ES-I3 (cell line): ENCODE measurements around the gene APOBEC3B.
"Not testable (repeated sequence)": the region's sequence is repeated elsewhere in the genome, so short reads cannot be mapped to it uniquely, and the experiment has no call there.

Experiments
- H3K36me3 ChIP-seq: 2 replicates; pipeline ENCODE4 v1.6.1; 2013; ENCODE audit warnings: mild to moderate bottlenecking, low read length, control low read depth, moderate library complexity; ENCODE audit not compliant: insufficient read depth
- H3K4me1 ChIP-seq: 2 replicates; pipeline ENCODE4 v1.6.1; 2013; ENCODE audit warnings: mild to moderate bottlenecking, control low read depth, low read length; ENCODE audit not compliant: insufficient read depth
- H3K9ac ChIP-seq: 2 replicates; pipeline ENCODE4 v1.6.1; 2013; ENCODE audit warnings: low read depth, mild to moderate bottlenecking, low read length, moderate library complexity
- H3K9me3 ChIP-seq: 2 replicates; pipeline ENCODE4 v1.6.1; 2013; ENCODE audit warnings: mild to moderate bottlenecking, low read length, moderate library complexity; ENCODE audit not compliant: control insufficient read depth, insufficient read depth

APOBEC3B gene

DNA sequence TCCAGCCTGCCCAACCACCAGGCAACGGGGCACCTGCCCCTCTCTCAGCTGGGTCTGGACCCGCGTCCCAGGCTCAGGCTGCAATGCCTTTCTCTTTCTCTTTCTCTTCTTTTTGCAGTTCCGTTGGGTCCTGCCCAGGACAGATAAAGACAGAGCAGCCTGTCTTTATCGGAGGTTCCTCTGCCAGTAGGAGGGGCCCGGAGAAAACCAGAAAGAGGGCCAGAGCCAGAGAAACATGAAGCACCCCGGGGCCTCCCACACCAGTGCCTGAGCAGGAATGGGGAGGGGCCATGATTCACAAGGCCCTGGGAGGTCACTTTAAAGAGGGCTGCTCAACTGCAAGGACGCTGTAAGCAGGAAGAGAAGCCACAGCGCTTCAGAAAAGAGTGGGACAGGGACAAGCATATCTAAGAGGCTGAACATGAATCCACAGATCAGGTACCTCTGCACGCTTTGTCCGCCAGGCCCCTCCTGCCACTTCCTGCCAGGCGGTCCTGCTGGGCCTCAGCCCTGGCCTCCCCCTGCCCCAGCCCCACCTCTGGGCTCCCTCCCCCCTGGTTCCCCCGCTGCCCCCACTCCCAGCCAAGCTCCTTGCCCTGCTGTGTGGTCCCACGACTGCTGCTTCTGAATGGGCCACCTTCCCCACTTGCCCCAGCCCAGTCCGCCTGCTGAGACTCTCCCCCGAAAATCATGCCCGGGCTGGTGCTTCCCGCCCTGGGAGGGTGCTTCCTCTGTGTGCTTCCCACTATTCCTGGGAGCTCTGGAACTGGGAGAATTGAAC is 32.0 kb downstream of the APOBEC3B start, which contains the start of gene APOBEC3C:
Gene APOBEC3C, plus strand, starts transcription at position 316 of the 781 bp plus-strand sequence. Its CDS starts 106 bp downstream, at position 422.
- Histone ChIP-seq H3K9me3 (no peaks in the 10 kb centered on the region), H3K36me3 (no peaks in the 10 kb centered on the region), H3K9ac (peak within 1 kb of the TSS; percentile 60), H3K4me1 (peaks cover 14% of the 10 kb centered on the region)

DNA sequence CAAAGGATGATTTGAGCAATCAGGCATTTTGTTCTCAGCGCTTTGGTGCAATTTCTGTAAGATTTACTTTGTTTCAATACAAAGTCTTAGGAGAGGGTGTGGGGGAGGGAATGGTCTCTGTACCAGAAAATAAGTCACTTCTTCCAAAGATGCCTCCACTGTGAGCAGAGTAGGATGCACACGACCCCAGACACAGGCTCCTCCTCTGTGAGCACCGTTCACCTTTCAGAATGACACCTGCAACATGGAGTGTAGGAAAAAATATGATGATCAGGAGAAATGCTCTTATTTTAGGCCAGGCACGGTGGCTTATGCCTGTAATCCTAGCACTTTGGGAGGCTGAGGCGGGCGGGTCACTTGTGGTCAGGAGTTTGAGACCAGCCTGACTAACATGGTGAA is 32.6 kb downstream of the APOBEC3B start:
- peaks cover 14% of the 10 kb centered on the region for H3K4me1 ChIP-seq
- H3K9me3 ChIP-seq, H3K36me3 ChIP-seq: not testable (repeated sequence)
- peak overlapping the region; percentile 60 for H3K9ac ChIP-seq

DNA sequence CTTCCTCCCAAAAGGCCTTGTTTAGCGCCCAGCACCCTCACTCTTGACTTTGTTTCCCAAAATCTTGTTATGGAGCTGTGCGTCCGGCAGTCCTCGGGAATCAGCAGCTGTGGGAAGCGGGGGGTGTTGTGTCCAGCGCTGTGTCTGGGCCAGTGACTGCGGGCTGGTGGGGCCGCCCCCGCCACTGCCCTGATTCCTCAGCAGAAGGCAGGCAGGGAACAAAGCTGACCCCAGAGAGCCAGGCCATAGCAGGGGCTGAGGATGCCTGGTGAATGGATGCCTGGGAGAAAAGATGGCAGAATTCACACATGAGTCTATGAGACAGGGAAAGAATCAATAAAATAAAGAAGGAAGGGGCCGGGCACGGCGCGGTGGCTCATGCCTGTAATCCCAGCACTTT is 34.4 kb downstream of the APOBEC3B start:
- Histone ChIP-seq H3K4me1 (peaks cover 15% of the 10 kb centered on the region), H3K9me3 (no peaks in the 10 kb centered on the region), H3K9ac (no peak overlapping the region), H3K36me3 (no peaks in the 10 kb centered on the region)

DNA sequence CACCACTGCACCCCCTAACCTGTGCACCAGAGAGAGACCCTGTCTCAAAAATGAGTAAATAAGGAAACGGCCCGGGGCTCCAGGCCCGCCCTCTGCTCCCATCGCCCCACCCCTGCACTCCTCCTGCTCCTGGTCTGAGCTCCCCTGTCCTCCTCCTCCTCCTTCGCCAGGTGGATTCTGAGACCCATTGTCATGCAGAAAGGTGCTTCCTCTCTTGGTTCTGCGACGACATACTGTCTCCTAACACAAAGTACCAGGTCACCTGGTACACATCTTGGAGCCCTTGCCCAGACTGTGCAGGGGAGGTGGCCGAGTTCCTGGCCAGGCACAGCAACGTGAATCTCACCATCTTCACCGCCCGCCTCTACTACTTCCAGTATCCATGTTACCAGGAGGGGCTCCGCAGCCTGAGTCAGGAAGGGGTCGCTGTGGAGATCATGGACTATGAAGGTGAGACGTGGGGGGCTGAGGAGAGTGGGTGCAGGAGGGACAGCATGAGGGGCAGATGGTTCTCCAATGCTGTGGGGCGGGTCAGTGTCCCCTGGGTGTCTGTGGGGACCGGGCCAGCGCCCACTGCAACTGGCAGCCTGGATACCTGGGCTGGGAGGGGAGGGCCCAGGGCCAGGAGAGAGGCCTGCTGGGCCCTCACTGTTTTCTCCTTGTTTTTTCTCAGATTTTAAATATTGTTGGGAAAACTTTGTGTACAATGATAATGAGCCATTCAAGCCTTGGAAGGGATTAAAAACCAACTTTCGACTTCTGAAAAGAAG is 35.6 kb downstream of the APOBEC3B start:
- peak overlapping the region; percentile 46 for H3K9ac ChIP-seq
- H3K9me3 ChIP-seq, result no peaks in the 10 kb centered on the region
- H3K36me3 ChIP-seq, result no peaks in the 10 kb centered on the region
- peaks cover 21% of the 10 kb centered on the region for H3K4me1 ChIP-seq

DNA sequence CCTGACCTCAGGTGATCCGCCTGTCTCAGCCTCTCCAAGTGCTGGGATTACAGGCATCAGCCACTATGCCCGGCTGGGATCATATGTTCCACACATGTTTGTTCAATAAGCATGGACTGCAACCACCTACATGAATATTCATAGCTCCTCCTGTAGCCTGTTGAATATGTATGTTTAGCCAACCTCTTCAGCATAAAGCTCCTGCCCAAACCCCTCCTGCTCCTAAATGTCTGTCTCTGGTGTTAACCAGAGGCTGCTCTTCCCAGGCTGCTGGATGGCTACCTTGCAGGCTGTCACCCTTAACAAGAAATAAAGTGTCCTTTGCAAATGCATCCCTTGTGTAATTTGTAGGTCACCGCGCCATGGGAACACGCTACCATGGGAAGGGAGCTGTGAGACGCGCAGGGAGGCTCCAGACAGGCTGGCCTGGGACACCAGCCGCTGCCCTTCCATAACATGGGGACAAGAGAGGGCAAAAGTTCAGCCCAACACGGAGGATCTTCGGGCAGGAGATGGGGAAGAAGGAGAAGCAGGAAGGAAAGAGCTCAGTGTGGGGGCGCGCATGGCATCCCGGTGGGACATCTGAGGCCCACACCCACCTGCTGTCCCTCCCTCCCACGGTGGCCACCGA is 38.0 kb downstream of the APOBEC3B start:
- H3K9ac ChIP-seq, result peak overlapping the region; percentile 50
- H3K4me1 ChIP-seq, result peaks cover 12% of the 10 kb centered on the region

DNA sequence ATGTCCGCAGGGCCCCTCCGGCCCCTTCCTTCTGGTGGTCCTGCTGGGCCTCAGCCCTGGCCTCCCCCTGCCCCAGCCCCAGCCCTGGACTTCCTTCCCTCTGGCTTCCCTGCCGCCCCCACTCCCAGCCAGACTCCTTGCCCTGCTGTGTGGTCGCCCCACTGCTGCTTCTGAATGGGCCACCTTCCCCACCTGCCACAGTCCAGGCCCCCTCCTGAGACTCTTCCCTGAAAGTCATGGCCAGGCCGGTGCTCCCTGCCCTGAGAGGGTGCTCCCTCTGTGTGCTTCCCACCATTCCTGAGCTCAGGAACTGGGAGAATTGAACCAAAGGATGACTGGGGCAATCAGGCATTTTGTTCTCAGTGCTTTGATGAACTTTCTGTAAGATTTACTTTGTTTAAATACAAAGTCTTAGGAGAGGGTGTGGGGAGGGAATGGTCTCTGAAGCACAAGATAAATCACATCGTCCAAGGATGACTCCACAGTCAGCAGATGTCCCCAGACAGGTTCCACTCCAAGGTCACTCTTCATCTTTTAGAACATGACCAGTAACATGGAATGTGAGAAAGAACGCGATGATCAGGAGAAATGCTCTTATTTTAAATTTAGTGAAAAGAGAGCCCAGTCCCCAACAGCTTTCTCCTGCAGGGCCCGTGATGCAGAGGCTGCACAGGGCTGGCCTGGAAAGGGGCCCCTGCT is 39.6 kb downstream of the APOBEC3B start:
- Histone ChIP-seq H3K9ac (peak overlapping the region; percentile 42; the same call in 1 of the 2 replicates), H3K9me3 (no peaks in the 10 kb centered on the region), H3K36me3 (no peaks in the 10 kb centered on the region), H3K4me1 (peaks cover 7% of the 10 kb centered on the region)

More for the DNA sequence above, 38.0 kb downstream of the APOBEC3B start:
- not testable (repeated sequence) for H3K9me3 ChIP-seq, H3K36me3 ChIP-seq

DNA sequence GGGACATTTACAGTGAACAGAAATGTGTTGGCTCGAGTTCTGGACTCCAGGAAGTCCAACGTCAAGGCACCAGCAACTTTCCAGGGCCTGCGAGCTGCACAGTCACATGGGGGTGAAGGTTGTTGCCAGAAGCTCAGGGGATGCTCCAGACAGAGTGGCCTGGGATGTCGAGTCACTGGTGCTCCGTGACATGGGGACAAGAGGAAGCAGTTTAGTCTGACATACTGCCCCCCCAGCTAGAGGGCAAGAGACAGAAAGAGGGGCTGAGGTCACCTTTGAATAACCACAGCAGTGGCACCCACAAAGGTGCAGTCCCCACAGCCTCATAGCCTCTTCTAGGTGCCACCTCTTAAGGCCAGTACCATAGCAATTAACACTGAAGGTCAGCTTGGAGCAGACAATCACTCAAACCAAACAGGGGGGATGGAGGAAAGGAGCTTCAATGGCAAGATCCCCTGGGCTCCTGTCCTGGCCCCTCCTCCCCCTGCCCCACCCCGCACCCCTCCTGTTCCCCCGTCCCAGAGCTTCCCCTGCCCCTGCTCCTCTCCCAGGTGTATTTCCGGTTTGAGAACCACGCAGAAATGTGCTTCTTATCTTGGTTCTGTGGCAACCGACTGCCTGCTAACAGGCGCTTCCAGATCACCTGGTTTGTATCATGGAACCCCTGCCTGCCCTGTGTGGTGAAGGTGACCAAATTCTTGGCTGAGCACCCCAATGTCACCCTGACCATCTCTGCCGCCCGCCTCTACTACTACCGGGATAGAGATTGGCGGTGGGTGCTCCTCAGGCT is 42.6 kb downstream of the APOBEC3B start:
- H3K4me1 ChIP-seq, result peaks cover 7% of the 10 kb centered on the region; the same call in 1 of the 2 replicates
- no peaks in the 10 kb centered on the region for H3K36me3 ChIP-seq
- H3K9ac ChIP-seq, result no peak overlapping the region
- H3K9me3 ChIP-seq, result no peaks in the 10 kb centered on the region

DNA sequence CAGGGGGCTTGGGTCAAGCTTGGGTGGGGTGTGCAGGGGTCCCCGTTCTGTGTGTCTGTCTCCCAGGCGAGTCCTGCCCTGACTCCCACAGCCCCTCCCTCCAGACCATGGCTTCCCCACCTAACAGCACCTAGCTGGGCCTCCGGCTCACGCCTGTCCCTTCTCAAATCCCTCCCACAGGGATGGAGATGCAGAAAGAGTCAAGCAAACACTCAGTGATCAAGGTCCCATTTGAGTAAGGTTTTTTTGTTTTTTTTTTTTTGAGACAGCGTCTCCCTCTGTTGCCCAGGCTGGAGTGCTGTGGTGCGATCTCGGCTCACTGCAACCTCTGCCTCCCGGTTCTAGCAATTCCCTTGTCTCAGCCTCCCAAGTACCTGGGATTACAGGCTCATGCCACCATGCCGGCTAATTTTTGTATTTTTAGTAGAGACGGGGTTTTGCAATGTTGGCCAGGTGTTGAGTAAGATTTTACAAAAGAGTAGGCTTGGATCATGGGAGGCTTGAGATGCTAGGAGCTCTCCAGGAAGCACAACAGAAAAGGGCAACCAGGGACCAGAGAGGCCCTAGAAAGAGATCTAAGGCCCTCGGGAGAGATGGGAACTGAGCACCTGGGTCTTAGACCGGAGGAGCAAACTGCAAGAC is 44.5 kb downstream of the APOBEC3B start:
- Histone ChIP-seq H3K4me1 (peaks cover 12% of the 10 kb centered on the region), H3K36me3 (no peaks in the 10 kb centered on the region), H3K9ac (no peak overlapping the region), H3K9me3 (no peaks in the 10 kb centered on the region)

DNA sequence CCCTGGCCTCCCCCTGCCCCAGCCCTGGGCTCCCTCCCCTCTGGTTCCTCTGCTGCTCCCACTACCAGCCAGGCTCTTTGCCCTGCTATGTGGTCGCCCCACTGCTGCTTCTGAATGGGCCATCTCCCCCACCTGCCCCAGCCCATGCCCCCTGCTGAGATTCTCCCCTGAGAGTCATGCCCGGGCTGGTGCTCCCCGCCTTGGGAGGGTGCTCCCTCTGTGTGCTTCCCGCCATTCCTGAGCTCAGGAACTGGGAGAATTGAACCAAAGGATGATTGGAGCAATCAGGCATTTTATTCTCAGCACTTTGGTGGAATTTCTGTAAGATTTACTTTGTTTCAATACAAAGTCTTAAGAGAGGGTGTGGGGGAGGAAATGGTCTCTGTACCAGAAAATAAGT is 45.6 kb downstream of the APOBEC3B start:
- Histone ChIP-seq H3K36me3 (no peaks in the 10 kb centered on the region), H3K4me1 (peaks cover 6% of the 10 kb centered on the region), H3K9ac (no peak overlapping the region), H3K9me3 (no peaks in the 10 kb centered on the region)

DNA sequence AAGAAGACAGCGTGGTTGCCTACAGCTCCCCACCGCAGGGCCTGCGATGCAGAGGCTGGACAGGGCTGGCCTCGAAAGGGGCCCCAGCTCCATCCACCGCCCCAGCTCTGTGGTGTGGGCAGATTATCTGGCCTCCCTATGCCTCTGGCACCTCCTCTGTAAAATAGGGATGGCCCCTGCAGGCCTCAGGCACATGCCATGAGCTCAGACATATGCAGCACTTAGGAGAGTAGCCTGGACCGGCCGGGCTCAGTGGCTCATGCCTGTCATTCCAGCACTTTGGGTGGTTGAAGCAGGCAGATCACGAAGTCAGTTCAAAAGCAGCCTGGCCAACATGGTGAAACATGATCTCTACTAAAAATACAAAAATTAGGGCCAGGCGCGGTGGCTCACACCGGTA is 46.1 kb downstream of the APOBEC3B start:
- Histone ChIP-seq H3K9me3 (no peaks in the 10 kb centered on the region), H3K4me1 (peaks cover 6% of the 10 kb centered on the region), H3K36me3 (no peaks in the 10 kb centered on the region), H3K9ac (no peak overlapping the region)

DNA sequence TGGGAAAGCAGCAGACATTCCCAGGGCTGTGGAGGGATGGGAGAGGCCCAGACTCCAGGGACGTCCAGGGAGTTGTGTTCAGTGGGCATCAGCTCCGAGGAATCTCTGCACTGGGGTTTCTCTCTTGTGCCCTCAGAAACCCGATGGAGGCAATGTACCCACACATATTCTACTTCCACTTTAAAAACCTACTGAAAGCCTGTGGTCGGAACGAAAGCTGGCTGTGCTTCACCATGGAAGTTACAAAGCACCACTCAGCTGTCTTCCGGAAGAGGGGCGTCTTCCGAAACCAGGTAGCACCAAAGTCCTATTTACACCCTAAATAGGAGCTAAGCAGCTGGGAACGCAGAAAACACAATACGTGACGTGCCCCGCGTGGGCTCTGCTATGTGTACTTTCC is 47.1 kb downstream of the APOBEC3B start:
- Histone ChIP-seq H3K36me3 (no peaks in the 10 kb centered on the region), H3K9ac (no peak overlapping the region), H3K9me3 (no peaks in the 10 kb centered on the region), H3K4me1 (peaks cover 6% of the 10 kb centered on the region)

DNA sequence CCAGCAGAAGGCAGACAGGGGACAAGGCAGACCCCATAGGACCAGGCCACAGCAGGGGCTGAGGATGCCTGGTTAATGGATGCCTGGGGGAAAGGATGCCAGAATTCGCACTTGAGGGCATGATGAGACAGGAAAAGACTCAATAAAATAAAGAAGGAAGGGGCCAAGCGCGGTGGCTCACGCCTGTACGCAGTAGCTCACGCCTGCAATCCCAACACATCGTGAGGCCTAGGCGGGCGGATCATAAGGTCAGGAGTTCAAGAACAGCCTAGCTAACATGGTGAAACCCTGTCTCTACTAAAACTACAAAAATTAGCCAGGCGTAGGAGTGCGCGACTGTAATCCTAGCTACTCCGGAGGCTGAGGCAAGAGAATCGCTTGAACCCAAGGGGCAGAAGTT is 48.6 kb downstream of the APOBEC3B start:
- no peaks in the 10 kb centered on the region for H3K36me3 ChIP-seq
- no peak overlapping the region for H3K9ac ChIP-seq
- H3K4me1 ChIP-seq, result peaks cover 6% of the 10 kb centered on the region
- H3K9me3 ChIP-seq, result no peaks in the 10 kb centered on the region
